ENCODE data around the gene FOXP3. TPM values are rescaled to one million over a fixed set of nuclear protein-coding genes. Genes with fewer than 3 reads are reported as not detected.

The FOXP3 gene
- total RNA-seq, 2 experiments from 2014 or later, result 17.9 to 20.0 TPM

- peaks cover 5% of the 10 kb centered on the region for H3K36me3 Mint-ChIP-seq (ENCODE audit: low read depth)
- H3K4me1 Mint-ChIP-seq, result peaks cover 55% of the 10 kb centered on the region
- H3K9me3 Mint-ChIP-seq (ENCODE audit: low read depth), result no peaks in the 10 kb centered on the region
- H3K4me3 Mint-ChIP-seq, result peak overlapping the region; percentile 71
- POLR2A ChIA-PET, result no interaction called here
- H3K27me3 Mint-ChIP-seq, result no peaks in the 10 kb centered on the region
- ATAC-seq (peak; percentile 55), DNase-seq (no peak)
- H3K27ac Mint-ChIP-seq, result peak overlapping the region; percentile 34
- intact Hi-C loops (cut with DNase I, micrococcal nuclease), result loop anchor here in 1 of 2 experiments (10.0 kb wide), 1 partner anchor 188 kb away; the partner anchor contains the start of genes PRAF2 and WDR45
- CTCF ChIA-PET, result no interaction called here
Observed at GRCh38 chrX:49262603-49263002, 1.9 kb downstream of the FOXP3 start.

- intact Hi-C loops (cut with DNase I, micrococcal nuclease), result loop anchor here in 1 of 2 experiments (10.0 kb wide), 1 partner anchor 186 kb away; the partner anchor contains the start of genes PRAF2 and WDR45
- Mint-ChIP-seq H3K27me3 (no peaks in the 10 kb centered on the region), H3K27ac (peak overlapping the region; percentile 55), H3K36me3 (ENCODE audit: low read depth) (peaks cover 5% of the 10 kb centered on the region), H3K4me3 (peak overlapping the region; percentile 37), H3K4me1 (peaks cover 60% of the 10 kb centered on the region), H3K9me3 (ENCODE audit: low read depth) (no peaks in the 10 kb centered on the region)
- ATAC-seq, result no peak
- POLR2A ChIA-PET, result no interaction called here
- no peak for DNase-seq
- CTCF ChIA-PET, result no interaction called here
Observed at GRCh38 chrX:49260221-49260985, 4.1 kb downstream of the FOXP3 start.

- no peak for DNase-seq
- peak overlapping the region; percentile 28 for H3K27ac Mint-ChIP-seq
- peaks cover 45% of the 10 kb centered on the region for H3K4me1 Mint-ChIP-seq
- peaks cover 5% of the 10 kb centered on the region for H3K36me3 Mint-ChIP-seq (ENCODE audit: low read depth)
- no peaks in the 10 kb centered on the region for H3K27me3 Mint-ChIP-seq
- no peak for ATAC-seq
- intact Hi-C loops (cut with DNase I, micrococcal nuclease), result no loop called here
- POLR2A ChIA-PET, result no interaction called here
- no peak overlapping the region for H3K4me3 Mint-ChIP-seq
- no peaks in the 10 kb centered on the region for H3K9me3 Mint-ChIP-seq (ENCODE audit: low read depth)
- CTCF ChIA-PET, result no interaction called here
Observed at GRCh38 chrX:49258749-49259124, 5.8 kb downstream of the FOXP3 start.

GRCh38 chrX:49257846-49258748 is 6.4 kb downstream of the FOXP3 start:
- intact Hi-C loops (cut with DNase I, micrococcal nuclease), result no loop called here
- H3K4me1 Mint-ChIP-seq, result peaks cover 43% of the 10 kb centered on the region
- ATAC-seq (peak; percentile 54), DNase-seq (peak; percentile 43)
- peak overlapping the region; percentile 38 for H3K4me3 Mint-ChIP-seq
- POLR2A ChIA-PET, result no interaction called here
- peaks cover 5% of the 10 kb centered on the region for H3K36me3 Mint-ChIP-seq (ENCODE audit: low read depth)
- no peaks in the 10 kb centered on the region for H3K9me3 Mint-ChIP-seq (ENCODE audit: low read depth)
- CTCF ChIA-PET, result no interaction called here
- no peaks in the 10 kb centered on the region for H3K27me3 Mint-ChIP-seq
- peak overlapping the region; percentile 65 for H3K27ac Mint-ChIP-seq

GRCh38 chrX:49257074-49257790 is 7.3 kb downstream of the FOXP3 start:
- Mint-ChIP-seq H3K27ac (peak overlapping the region; percentile 65), H3K36me3 (ENCODE audit: low read depth) (peaks cover 4% of the 10 kb centered on the region), H3K4me3 (no peak overlapping the region), H3K4me1 (peaks cover 34% of the 10 kb centered on the region), H3K27me3 (no peaks in the 10 kb centered on the region), H3K9me3 (ENCODE audit: low read depth) (no peaks in the 10 kb centered on the region)
- ATAC-seq (no peak), DNase-seq (no peak)
- ChIA-PET POLR2A (interaction anchor here (0.6 kb wide), 1 partner anchor 16 kb away, joined by 3 read pairs; no protein-coding TSS in a partner anchor), CTCF (interaction anchor here (0.6 kb wide), 1 partner anchor 118 kb away, joined by 3 read pairs; no protein-coding TSS in a partner anchor)
- intact Hi-C loops (cut with DNase I, micrococcal nuclease), result no loop called here

GRCh38 chrX:49256268-49256995 is 8.1 kb downstream of the FOXP3 start:
- intact Hi-C loops (cut with DNase I, micrococcal nuclease), result no loop called here
- no peaks in the 10 kb centered on the region for H3K27me3 Mint-ChIP-seq
- H3K36me3 Mint-ChIP-seq (ENCODE audit: low read depth), result peaks cover 2% of the 10 kb centered on the region
- ChIA-PET POLR2A (interaction anchor here (0.6 to 0.7 kb wide), 2 partner anchors 8 to 17 kb away, joined by 3 read pairs; no protein-coding TSS in a partner anchor), CTCF (interaction anchor here (0.6 kb wide), 1 partner anchor 118 kb away, joined by 3 read pairs; no protein-coding TSS in a partner anchor)
- DNase-seq, result no peak
- peaks cover 30% of the 10 kb centered on the region for H3K4me1 Mint-ChIP-seq
- no peaks in the 10 kb centered on the region for H3K9me3 Mint-ChIP-seq (ENCODE audit: low read depth)
- ATAC-seq, result no peak
- no peak overlapping the region for H3K27ac Mint-ChIP-seq
- H3K4me3 Mint-ChIP-seq, result no peak overlapping the region

- CTCF ChIA-PET, result no interaction called here
- H3K27me3 Mint-ChIP-seq, result no peaks in the 10 kb centered on the region
Observed at GRCh38 chrX:49254639-49255038, 9.9 kb downstream of the FOXP3 start.

GRCh38 chrX:49251325-49251724 is 13.2 kb downstream of the FOXP3 start:
- POLR2A ChIA-PET, result no interaction called here
- H3K27ac Mint-ChIP-seq, result no peak overlapping the region
- peaks cover 12% of the 10 kb centered on the region for H3K36me3 Mint-ChIP-seq (ENCODE audit: low read depth)
- intact Hi-C loops (cut with DNase I, micrococcal nuclease), result no loop called here
- DNase-seq (no peak), ATAC-seq (no peak)
- CTCF ChIA-PET, result no interaction called here
- H3K4me1 Mint-ChIP-seq, result peaks cover 2% of the 10 kb centered on the region
- no peaks in the 10 kb centered on the region for H3K27me3 Mint-ChIP-seq
- no peaks in the 10 kb centered on the region for H3K9me3 Mint-ChIP-seq (ENCODE audit: low read depth)
- H3K4me3 Mint-ChIP-seq, result no peak overlapping the region

More at GRCh38 chrX:49254639-49255038, 9.9 kb downstream of the FOXP3 start:
- ATAC-seq (no peak), DNase-seq (no peak)
- POLR2A ChIA-PET, result no interaction called here
- H3K36me3 Mint-ChIP-seq (ENCODE audit: low read depth), result peaks cover 3% of the 10 kb centered on the region
- no peak overlapping the region for H3K27ac Mint-ChIP-seq
- intact Hi-C loops (cut with DNase I, micrococcal nuclease), result no loop called here
- peaks cover 28% of the 10 kb centered on the region for H3K4me1 Mint-ChIP-seq
- H3K4me3 Mint-ChIP-seq, result no peak overlapping the region
- H3K9me3 Mint-ChIP-seq (ENCODE audit: low read depth), result no peaks in the 10 kb centered on the region

GRCh38 chrX:49250578-49250977 is 13.9 kb downstream of the FOXP3 start:
- intact Hi-C loops (cut with DNase I, micrococcal nuclease), result no loop called here
- H3K9me3 Mint-ChIP-seq (ENCODE audit: low read depth), result no peaks in the 10 kb centered on the region
- no peak overlapping the region for H3K4me3 Mint-ChIP-seq
- peaks cover 2% of the 10 kb centered on the region for H3K4me1 Mint-ChIP-seq
- POLR2A ChIA-PET, result no interaction called here
- H3K27ac Mint-ChIP-seq, result peak overlapping the region; percentile 65
- DNase-seq (no peak), ATAC-seq (no peak)
- CTCF ChIA-PET, result no interaction called here
- H3K27me3 Mint-ChIP-seq, result no peaks in the 10 kb centered on the region
- peaks cover 12% of the 10 kb centered on the region for H3K36me3 Mint-ChIP-seq (ENCODE audit: low read depth)

- DNase-seq (no peak), ATAC-seq (no peak)
- Mint-ChIP-seq H3K27me3 (no peaks in the 10 kb centered on the region), H3K4me1 (peaks cover 2% of the 10 kb centered on the region), H3K36me3 (ENCODE audit: low read depth) (peaks cover 12% of the 10 kb centered on the region), H3K9me3 (ENCODE audit: low read depth) (no peaks in the 10 kb centered on the region), H3K27ac (no peak overlapping the region), H3K4me3 (no peak overlapping the region)
- ChIA-PET POLR2A (no interaction called here), CTCF (no interaction called here)
- intact Hi-C loops (cut with DNase I, micrococcal nuclease), result no loop called here
Observed at GRCh38 chrX:49250066-49250465, 14.4 kb downstream of the FOXP3 start.

GRCh38 chrX:49249616-49250015 is 14.9 kb downstream of the FOXP3 start:
- ATAC-seq, result no peak
- POLR2A ChIA-PET, result no interaction called here

More at GRCh38 chrX:49249616-49250015, 14.9 kb downstream of the FOXP3 start:
- peaks cover 2% of the 10 kb centered on the region for H3K4me1 Mint-ChIP-seq
- H3K27me3 Mint-ChIP-seq, result no peaks in the 10 kb centered on the region
- CTCF ChIA-PET, result no interaction called here
- H3K27ac Mint-ChIP-seq, result no peak overlapping the region
- H3K4me3 Mint-ChIP-seq, result no peak overlapping the region
- no peak for DNase-seq
- intact Hi-C loops (cut with DNase I, micrococcal nuclease), result no loop called here
- peaks cover 16% of the 10 kb centered on the region for H3K36me3 Mint-ChIP-seq (ENCODE audit: low read depth)
- no peaks in the 10 kb centered on the region for H3K9me3 Mint-ChIP-seq (ENCODE audit: low read depth)

Data from activated CD4-positive, alpha-beta T cell treated with anti-CD3 and anti-CD28 coated beads for 36 hours (primary cell).